K562 (cell line): ENCODE results near the gene VDR. TPM values are rescaled to one million over a fixed set of nuclear protein-coding genes. Genes with fewer than 3 reads are reported as not detected.
A peak's percentile ranks its signal among the peaks of the same experiment; 100 is the strongest.

Experiments
- BRD9 ChIP-seq: fragments of 450-650 bp; IDR thresholded peaks from 2 replicates; pipeline ENCODE4 v1.6.1; 2018; ENCODE audit warnings: low read depth; ENCODE audit not compliant: partially characterized antibody
- CEBPB ChIP-seq: fragments of 450-650 bp; IDR thresholded peaks from 2 replicates; pipeline ENCODE4 v1.6.1; 2016; ENCODE audit warnings: missing genetic modification characterization, missing compliant biosample characterization
- COPS2 ChIP-seq: fragments of 450-650 bp; conservative IDR thresholded peaks from 2 replicates; pipeline ENCODE4 v1.6.1; 2016; ENCODE audit warnings: mild to moderate bottlenecking, moderate library complexity
- EHMT2 ChIP-seq: fragments of 450-650 bp; IDR thresholded peaks from 2 replicates; pipeline ENCODE4 v1.6.1; 2018; ENCODE audit warnings: antibody characterized with exemption
- GTF2A2 ChIP-seq: IDR thresholded peaks from 2 replicates; pipeline ENCODE4 v1.6.1; 2016; ENCODE audit warnings: mild to moderate bottlenecking, missing genetic modification characterization, missing compliant biosample characterization
- HINFP ChIP-seq: fragments of 450-650 bp; conservative IDR thresholded peaks from 2 replicates; pipeline ENCODE4 v1.6.1; 2016; ENCODE audit warnings: missing genetic modification characterization, low read depth, mild to moderate bottlenecking, control low read depth, missing compliant biosample characterization
- HLTF ChIP-seq: fragments of 450-650 bp; IDR thresholded peaks from 2 replicates; pipeline ENCODE4 v1.6.1; 2016
- JUNB ChIP-seq: fragments of 450-650 bp; formaldehyde crosslinking; conservative IDR thresholded peaks from 2 replicates; pipeline ENCODE4 v1.4.0; 2020; ENCODE audit warnings: mild to moderate bottlenecking
- MTA1 ChIP-seq: fragments of 450-650 bp; IDR thresholded peaks from 2 replicates; pipeline ENCODE4 v1.6.1; 2017; ENCODE audit warnings: borderline replicate concordance
- PTBP1 ChIP-seq: fragments of 200-400 bp; formaldehyde crosslinking; IDR thresholded peaks from 2 replicates; pipeline ENCODE4 v1.6.1; 2017; ENCODE audit warnings: low read depth, low read length
- RBBP5 ChIP-seq: fragments of 200-600 bp; sonication (generic); IDR thresholded peaks from 2 replicates; pipeline ENCODE4 v1.6.1; 2012; ENCODE audit warnings: borderline replicate concordance, mild to moderate bottlenecking, low read length, control low read depth, inconsistent platforms; ENCODE audit not compliant: insufficient read depth, poor library complexity, severe bottlenecking
- ZBTB43 ChIP-seq: sonication (generic); formaldehyde crosslinking; IDR thresholded peaks from 2 replicates; pipeline ENCODE4 v1.8.0; 2023; ENCODE audit warnings: mild to moderate bottlenecking, missing genetic modification reagents
- ZNF12 ChIP-seq: sonication (generic); formaldehyde crosslinking; IDR thresholded peaks from 2 replicates; pipeline ENCODE4 v1.4.0; 2020; ENCODE audit warnings: mild to moderate bottlenecking, missing genetic modification reagents
- ZNF133 ChIP-seq: fragments of 250-450 bp; sonication (Bioruptor Pico); IDR thresholded peaks from 2 replicates; pipeline ENCODE4 v1.4.0; 2020; ENCODE audit warnings: mild to moderate bottlenecking
- ZNF217 ChIP-seq: sonication (generic); formaldehyde crosslinking; IDR thresholded peaks from 2 replicates; pipeline ENCODE4 v1.8.0; 2022; ENCODE audit warnings: mild to moderate bottlenecking, missing genetic modification reagents
- ZNF395 ChIP-seq: fragments of 200-800 bp; sonication (Bioruptor generic); IDR thresholded peaks from 2 replicates; pipeline ENCODE4 v1.6.1; 2017; ENCODE audit warnings: missing genetic modification characterization, missing compliant biosample characterization
- ZNF398 ChIP-seq: fragments of 250-450 bp; sonication (Bioruptor Pico); IDR thresholded peaks from 2 replicates; pipeline ENCODE4 v1.8.0; 2021; ENCODE audit warnings: moderate library complexity, mild to moderate bottlenecking, inconsistent platforms
- ZNF444 ChIP-seq: fragments of 250-450 bp; sonication (Bioruptor Pico); IDR thresholded peaks from 2 replicates; pipeline ENCODE4 v1.4.0; 2020; ENCODE audit warnings: mild to moderate bottlenecking, moderate library complexity
- ZSCAN32 ChIP-seq: fragments of 450-650 bp; formaldehyde crosslinking; IDR thresholded peaks from 2 replicates; pipeline ENCODE4 v1.4.0; 2020; ENCODE audit warnings: mild to moderate bottlenecking, moderate library complexity
- polyA plus RNA-seq, 8 experiments: library from polyadenylated mRNA; depleted of rRNA in 4 of 8; stranded (reverse) in 5 of 8; unstranded in 3 of 8; fragments of >200 nt; fragmentation: Nextera tagmentation in 2 of 8; fragmentation: Illumina TruSeq in 1 of 8; extraction: Ambion mirVana in 2 of 8; extraction: Trizol in 1 of 8; gene quantifications; 2 replicates each; pipeline versions ENCODE4 v1.2.1 to v1.2.3, GENCODE V29; 2011 to 2014; ENCODE audit warnings: inconsistent platforms in 1 of 8, missing spikeins in 1 of 8
- total RNA-seq, 7 experiments: library from RNA; depleted of rRNA in 6 of 7; stranded (reverse); fragments of >200 nt in 6 of 7; fragmentation: Illumina TruSeq in 2 of 7; extraction: Trizol in 2 of 7; gene quantifications; 2 replicates each; pipeline versions ENCODE4 v1.2.1 to v1.2.3, GENCODE V29; 2011 to 2021; ENCODE audit warnings: low replicate concordance in 1 of 7

VDR gene
- total and polyA plus RNA-seq, 9 of the 15 experiments (the other 6 are each of a cell fraction or from before 2014, with no cell fraction given) = 0.61 to 4.8 (median 2.0) TPM

- TF ChIP-seq ZBTB43 = no peak
- no peak for TF ChIP-seq ZNF217
- TF ChIP-seq HINFP (tag) = no peak; the same call in 1 of the 2 replicates
- TF ChIP-seq ZNF444 (CRISPR knock-in tag) = no peak
- no peak for TF ChIP-seq JUNB (CRISPR knock-in tag)
- TF ChIP-seq ZNF398 (CRISPR knock-in tag) = no peak
- TF ChIP-seq GTF2A2 = no peak
- no peak for TF ChIP-seq PTBP1
- TF ChIP-seq BRD9 = peak; percentile 22
- TF ChIP-seq EHMT2 = no peak
- no peak for TF ChIP-seq MTA1
- peak; percentile 23 for TF ChIP-seq RBBP5
- no peak for TF ChIP-seq ZNF133 (CRISPR knock-in tag)
- TF ChIP-seq ZSCAN32 (CRISPR knock-in tag) = no peak
- TF ChIP-seq COPS2 = no peak
- no peak for TF ChIP-seq ZNF12 (CRISPR knock-in tag)
- no peak for TF ChIP-seq HLTF
- no peak for TF ChIP-seq CEBPB
- TF ChIP-seq ZNF395 = peak; percentile 75
Observed at GRCh38 chr12:47812797-47813510, 91.8 kb downstream of the VDR start (continued).
